ENCODE measurements around the gene PCDHGB7.
"Not testable (repeated sequence)": the region's sequence is repeated elsewhere in the genome, so short reads cannot be mapped to it uniquely, and the experiment has no call there.

GRCh38 chr5:141432726-141433125, 15.2 kb downstream of the PCDHGB7 start:
- not testable (repeated sequence) for TF ChIP-seq EZH2phosphoT487 (IDR thresholded peaks at IDR 0.05; ENCODE audit: insufficient read depth, low read depth); EZH2 (IDR thresholded peaks at IDR 0.05; ENCODE audit: insufficient read depth, poor library complexity, severe bottlenecking)
